KG1 (cell line): ENCODE results near the gene ACTA1.
"Not testable (repeated sequence)": the region's sequence is repeated elsewhere in the genome, so short reads cannot be mapped to it uniquely, and the experiment has no call there.

ENCODE experiments used
- DNase-seq: peaks from one replicate; lab custom pipeline; 2025; lab: John Stamatoyannopoulos, UW

The ACTA1 gene

GRCh38 chr1:229434005-229434640 lies at the start of gene ACTA1:
TSS of gene ACTA1 (minus strand) at chr1:229434094. CDS start at chr1:229433115, 979 bp downstream.
- DNase-seq = no peak

DNA sequence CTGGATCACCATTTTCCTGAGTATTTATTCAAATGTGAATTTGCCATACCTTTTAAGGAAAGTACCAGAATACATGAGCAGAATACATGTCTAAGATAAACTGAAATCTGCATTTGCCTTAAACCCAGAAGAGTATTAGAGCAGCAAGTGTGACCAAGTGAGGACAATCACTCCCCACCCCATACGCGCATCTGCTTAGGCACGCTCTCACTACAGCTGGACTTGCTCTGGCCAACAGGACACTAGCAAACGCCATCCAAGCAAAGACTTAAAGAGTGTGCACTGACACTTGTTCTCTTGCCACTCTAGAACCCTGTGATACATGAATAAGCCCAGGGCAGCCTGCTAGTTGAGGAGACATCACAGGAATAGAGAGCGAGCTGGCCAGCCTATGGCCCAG lies 48.6 kb upstream of the ACTA1 start:
- DNase-seq = no peak

- DNase-seq = no peak
Observed at GRCh38 chr1:229480495-229480894, 46.6 kb upstream of the ACTA1 start.

- DNase-seq = no peak
Observed at GRCh38 chr1:229479660-229480399, 45.9 kb upstream of the ACTA1 start.

GRCh38 chr1:229478852-229479251 lies 45.0 kb upstream of the ACTA1 start:
- no peak for DNase-seq

DNA sequence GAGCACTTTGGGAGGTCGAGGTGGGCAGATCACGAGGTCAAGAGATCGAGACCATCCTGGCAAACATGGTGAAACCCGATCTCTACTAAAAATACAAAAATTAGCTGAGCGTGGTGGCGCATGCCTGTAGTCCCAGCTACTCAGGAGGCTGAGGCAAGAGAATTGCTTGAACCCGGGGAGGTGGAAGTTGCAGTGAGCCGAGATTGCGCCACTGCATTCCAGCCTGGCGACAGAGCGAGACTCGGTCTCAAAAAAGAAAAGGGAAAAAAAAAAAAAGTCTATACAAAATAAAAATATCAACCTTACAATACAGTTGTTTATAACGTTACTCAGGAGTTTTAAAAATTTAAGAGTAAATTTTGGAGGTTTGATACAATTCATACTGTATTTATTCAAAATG lies 42.0 kb upstream of the ACTA1 start:
- not testable (repeated sequence) for DNase-seq

- DNase-seq = no peak
Observed at GRCh38 chr1:229474509-229474908, 40.6 kb upstream of the ACTA1 start.

- DNase-seq = no peak
Observed at GRCh38 chr1:229471175-229471574, 37.3 kb upstream of the ACTA1 start.

DNA sequence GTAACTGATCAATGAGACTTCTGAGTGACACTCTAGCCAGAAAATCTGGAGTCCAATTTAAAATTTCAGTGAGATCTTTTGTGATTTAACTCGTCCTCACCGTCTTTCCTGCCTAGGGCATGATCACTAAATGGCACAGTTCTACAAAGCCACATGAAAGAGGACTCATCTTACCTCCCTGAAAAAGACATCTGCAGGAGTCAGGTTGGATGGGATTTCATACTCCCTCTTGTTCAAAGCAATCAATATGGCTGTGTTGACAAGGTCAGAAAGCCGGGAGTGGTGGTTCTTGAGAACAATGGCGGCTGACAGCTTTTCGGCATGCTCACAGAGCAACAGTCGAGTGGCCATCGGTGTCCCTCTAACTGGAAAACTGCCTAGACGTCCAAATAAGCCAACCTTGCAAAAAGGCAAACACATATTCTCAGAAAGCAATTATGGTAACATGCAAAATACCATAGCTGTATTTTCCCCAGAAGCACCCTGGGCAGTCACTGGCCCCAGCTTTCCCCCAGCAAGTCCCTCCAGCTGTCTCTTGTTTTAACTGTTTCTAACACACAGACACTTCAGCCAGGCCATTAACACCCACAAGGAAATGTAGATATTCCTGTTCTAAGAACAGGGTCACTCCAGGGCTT lies 36.6 kb upstream of the ACTA1 start:
- no peak for DNase-seq

DNA sequence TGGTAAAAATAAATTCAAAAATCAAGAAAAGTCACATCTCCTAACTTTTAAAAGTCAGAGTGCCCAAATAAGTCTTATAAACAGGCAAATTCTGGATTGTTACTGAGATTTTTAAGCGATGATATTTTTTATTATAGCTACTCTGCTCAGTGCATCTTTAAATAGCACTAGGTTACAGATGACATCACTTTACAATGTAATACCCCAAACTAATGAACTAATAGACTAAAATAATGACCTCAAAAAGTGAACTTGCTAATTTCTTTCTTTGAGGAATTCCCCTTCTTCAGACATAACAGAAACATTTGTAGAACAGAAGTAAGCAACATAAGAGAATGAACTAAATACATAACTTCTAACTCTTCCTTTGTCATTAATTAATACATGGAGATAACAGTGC lies 33.0 kb upstream of the ACTA1 start:
- DNase-seq = no peak

DNA sequence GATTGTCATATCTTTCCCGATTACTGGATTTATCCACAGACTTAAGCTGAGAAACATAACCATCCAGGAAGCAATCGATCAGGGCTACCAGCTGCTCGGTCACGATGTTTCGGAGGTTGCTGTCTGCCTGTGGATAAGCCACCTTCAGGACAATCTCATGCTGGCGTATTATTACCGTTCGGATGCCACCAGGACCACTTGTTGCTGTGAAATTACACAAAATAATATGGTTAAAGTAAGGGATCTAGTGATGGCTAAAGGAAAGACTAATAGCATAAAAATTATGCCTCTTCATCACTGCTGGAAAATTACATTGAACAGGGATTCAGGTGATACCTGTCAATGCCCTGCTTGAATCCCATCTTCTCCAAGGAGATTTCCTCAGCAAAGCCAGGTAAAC lies 30.8 kb upstream of the ACTA1 start:
- DNase-seq = no peak

DNA sequence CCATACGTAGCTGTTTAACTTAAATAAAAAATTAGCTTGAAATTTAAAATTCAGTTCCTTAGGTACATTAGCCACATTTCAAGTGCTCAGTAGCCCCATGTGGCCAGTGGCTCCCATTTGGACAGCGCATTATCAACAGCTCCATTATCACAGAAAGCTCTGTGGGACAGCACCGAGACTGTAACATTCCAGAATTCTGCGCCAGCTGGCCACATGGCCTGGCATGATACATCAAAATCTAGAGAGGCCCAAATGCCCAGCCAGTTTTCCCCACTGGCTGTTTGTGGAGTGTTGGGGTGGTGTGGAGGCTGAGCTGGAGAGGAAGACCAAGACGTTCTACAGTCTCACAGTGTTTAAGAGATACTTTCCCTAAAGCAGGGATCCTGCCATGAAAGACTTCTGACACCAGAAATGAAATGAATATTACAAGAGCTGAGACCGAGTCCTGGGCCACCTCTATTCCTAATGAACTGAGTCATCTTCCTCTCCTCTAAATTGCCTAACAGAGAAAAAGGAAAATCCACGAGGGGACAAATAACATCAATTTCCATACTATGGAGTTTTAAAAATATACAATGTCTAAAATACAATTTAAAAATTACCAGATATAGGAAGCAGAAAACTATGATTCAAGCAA lies 27.3 kb upstream of the ACTA1 start:
- no peak for DNase-seq

DNA sequence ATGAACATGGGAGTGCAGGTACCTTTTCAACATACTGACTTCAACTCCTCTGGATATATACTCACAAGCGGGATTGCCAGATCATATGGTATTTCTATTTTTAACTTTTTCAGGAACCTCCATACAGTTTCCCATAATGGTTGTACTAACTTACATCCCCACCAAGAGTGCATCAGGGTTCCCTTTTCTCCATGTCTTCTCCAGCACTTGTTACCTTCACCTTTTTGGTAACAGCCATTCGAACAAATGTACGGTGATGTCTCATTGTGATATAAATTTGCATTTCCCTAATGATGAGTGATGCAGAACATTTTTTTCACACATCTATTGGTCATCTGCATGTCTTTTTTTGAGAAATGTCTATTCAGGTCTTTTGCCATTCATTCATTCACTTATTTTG lies 25.9 kb upstream of the ACTA1 start:
- DNase-seq = no peak

GRCh38 chr1:229457436-229457835 lies 23.5 kb upstream of the ACTA1 start:
- no peak for DNase-seq

DNA sequence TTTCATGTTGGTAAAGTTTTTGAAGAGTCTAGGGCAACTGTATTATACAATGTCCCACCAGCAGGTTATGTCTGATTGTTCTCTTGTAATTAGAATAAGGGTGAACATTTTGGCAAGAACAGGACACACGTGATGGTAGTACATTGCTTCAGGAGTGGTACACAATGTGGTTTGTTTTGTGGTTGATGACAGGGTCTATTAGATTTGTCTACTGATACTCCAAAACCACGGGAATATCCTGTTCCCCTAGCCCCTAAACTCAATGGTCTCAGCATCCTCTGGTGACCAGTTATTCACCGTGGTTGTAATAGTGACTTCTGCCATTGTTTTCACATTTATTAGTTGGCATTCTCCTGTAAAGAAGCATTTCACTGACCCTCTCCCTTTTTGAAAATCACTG lies 22.1 kb upstream of the ACTA1 start:
- DNase-seq = no peak

DNA sequence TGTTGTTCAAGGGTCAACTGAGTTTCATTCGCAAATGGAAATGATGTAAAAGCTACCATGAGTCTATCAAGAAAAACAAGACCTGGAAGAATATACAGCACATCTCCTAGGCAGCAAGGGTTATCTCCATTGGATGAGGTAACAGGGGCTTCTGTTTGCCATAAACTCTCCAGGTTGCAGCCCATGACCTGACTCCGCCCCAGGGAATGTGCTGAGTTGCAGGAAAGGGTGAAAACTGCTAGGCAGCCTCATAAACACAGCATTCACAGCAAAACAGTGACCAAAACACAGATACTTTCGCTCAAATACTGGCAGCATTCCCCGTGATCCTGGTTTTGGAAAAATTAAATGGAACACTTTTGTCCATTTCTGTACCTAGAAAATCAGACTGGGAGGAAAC lies 20.2 kb upstream of the ACTA1 start:
- no peak for DNase-seq

- DNase-seq = no peak
Observed at GRCh38 chr1:229452956-229453801, 19.3 kb upstream of the ACTA1 start.

DNA sequence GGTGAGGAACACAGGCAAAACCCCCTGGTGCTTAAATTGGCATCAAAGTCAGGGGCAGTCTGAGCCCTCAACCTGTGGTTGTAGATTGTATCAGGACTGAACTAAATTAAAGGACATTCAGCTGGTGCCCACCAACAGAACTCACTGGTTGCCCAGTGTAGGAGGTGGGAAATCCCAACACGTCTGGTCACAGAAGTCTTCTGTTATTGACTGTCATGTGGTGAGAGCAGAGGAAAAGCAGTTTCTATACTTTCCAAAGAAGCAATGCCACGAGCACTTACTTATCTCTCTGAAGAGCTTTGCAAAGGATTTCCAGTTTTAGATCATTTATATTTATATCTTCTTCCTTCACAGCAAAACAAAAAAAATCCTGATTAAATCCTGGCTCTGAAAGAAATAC lies 15.0 kb upstream of the ACTA1 start:
- DNase-seq = no peak

DNA sequence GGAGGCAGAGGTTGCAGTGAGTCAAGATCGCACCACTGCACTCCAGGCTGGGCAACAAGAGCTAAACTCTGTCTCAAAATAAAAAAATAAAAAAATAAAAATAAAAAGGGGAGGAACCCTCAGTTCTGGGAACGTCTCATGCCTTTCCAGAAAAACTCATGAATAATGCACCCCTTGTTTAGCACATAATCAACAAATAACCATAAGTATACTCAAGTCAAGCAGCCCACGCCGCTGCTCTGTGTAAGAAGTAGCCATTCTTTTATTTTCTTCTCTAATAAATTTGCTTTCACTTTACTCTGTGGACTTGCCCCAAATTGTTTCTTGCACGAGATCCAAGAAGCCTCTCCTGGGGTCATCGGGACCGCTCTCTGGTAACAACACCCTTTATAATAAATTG lies 14.5 kb upstream of the ACTA1 start:
- DNase-seq = no peak

GRCh38 chr1:229447809-229448252 lies 13.9 kb upstream of the ACTA1 start:
- no peak for DNase-seq

- DNase-seq = no peak
Observed at GRCh38 chr1:229445828-229446227, 11.9 kb upstream of the ACTA1 start.
